Fibroblast of mammary gland (primary cell): ENCODE data around the gene PTPRA.

Source experiments
- DNase-seq: peaks from one replicate; pipeline ENCODE4 v3.0.0-alpha.2; 2010; ENCODE audit warnings: low read depth
- H3K4me3 ChIP-seq: 2 replicates; pipeline ENCODE4 v1.5.1; 2011; ENCODE audit warnings: low read depth, mild to moderate bottlenecking, low read length, moderate library complexity; ENCODE audit not compliant: control insufficient read depth
- TF ChIP-seq, protein P1 (sequence below): conservative IDR thresholded peaks from 2 replicates; pipeline ENCODE4 v1.5.1; 2011; ENCODE audit warnings: low read depth, low read length, inconsistent platforms; ENCODE audit not compliant: control insufficient read depth, insufficient read depth

PTPRA gene

DNA sequence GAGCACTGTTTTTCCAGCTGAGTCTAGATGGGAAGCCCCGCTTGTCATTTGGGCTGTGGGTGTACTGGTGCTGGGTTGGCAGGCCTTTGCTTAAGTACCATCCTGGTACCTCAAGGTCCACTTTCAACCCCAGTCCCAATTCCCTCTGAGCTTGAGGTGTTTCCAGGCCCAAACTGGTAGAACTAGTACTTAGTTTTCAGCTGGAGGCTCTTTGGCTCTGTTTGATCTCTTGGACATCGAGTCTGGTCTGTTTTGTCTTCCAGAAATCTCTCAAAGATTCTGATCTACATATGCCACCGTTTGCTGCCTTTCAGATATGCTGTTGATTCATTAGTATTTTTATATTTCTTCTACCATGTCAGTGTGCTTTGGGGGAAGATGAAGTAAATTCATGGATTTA is 108.4 kb downstream of the PTPRA start:
- no peak overlapping the region for H3K4me3 ChIP-seq
- no peak for DNase-seq
- TF ChIP-seq, protein P1, sequence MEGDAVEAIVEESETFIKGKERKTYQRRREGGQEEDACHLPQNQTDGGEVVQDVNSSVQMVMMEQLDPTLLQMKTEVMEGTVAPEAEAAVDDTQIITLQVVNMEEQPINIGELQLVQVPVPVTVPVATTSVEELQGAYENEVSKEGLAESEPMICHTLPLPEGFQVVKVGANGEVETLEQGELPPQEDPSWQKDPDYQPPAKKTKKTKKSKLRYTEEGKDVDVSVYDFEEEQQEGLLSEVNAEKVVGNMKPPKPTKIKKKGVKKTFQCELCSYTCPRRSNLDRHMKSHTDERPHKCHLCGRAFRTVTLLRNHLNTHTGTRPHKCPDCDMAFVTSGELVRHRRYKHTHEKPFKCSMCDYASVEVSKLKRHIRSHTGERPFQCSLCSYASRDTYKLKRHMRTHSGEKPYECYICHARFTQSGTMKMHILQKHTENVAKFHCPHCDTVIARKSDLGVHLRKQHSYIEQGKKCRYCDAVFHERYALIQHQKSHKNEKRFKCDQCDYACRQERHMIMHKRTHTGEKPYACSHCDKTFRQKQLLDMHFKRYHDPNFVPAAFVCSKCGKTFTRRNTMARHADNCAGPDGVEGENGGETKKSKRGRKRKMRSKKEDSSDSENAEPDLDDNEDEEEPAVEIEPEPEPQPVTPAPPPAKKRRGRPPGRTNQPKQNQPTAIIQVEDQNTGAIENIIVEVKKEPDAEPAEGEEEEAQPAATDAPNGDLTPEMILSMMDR = no peak

DNA sequence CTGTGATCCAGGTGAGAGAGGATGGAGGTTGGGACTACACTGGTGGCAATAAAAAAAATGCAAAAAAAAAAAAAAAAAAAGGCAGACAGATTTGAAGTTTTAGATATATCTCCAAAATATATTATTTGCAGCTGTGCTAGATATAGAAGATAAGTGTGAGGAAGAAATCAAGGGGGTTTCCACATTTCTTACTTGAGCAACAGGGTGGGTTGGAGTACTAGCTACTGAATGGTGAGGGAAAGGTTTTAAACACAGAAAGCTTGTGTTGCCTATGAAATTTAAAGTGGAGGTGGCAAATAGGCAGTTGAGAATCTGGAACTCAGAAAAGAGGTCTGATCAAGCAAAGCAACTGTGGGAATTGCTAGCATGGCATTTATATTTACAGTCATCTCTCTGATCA is 110.2 kb downstream of the PTPRA start:
- no peak overlapping the region for H3K4me3 ChIP-seq
- TF ChIP-seq, protein P1 = no peak
- DNase-seq = no peak

DNA sequence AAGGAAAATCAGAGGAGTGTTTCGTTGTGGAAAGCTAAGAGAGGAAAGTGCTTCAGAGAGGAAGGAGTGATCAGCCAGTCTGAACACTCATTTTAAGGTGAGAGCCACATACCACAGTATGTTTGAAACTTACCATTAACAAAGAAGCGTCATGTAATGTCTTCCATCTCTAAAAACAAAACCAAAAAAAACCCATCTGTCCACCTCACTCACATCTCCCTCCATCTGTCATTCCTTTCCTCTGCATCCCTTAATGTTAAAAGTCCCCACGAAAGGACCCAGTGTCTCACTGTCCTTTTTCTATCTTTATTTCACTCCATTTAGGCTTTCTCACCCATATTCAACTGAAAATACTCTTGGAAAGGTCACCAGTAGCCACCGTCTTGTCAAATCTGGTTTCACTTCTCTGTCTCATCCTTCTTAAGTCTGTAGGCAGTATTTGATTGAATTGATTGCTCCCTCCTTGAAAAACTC is 110.8 kb downstream of the PTPRA start:
- no peak overlapping the region for H3K4me3 ChIP-seq
- TF ChIP-seq, protein P1 = no peak
- no peak for DNase-seq

- H3K4me3 ChIP-seq = no peak overlapping the region
- TF ChIP-seq, protein P1 = no peak
- DNase-seq = peak; percentile 88
These were observed 111.8 kb downstream of the PTPRA start for GRCh38 chr20:2984956-2985661.

GRCh38 chr20:2986466-2986865 is 113.2 kb downstream of the PTPRA start:
- TF ChIP-seq, protein P1 = no peak
- peak; percentile 85 for DNase-seq
- no peak overlapping the region for H3K4me3 ChIP-seq

DNA sequence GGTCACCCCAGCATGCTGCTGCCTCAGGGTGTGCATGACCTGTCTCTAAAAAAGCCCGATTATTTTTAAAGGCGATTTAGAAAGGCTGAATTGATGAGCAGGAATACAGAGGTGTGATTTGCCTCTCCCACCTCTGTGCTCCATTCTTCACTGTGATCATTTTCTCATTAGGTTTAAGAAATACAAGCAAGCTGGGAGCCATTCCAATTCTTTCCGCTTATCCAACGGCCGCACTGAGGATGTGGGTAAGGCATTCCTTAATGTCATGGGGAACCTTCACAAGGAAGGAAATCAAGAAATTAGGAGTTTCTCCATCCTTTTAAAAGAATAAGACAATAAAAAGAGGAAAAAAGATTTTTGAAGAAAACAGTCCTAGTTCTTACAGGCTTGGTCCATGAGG is 114.6 kb downstream of the PTPRA start:
- TF ChIP-seq, protein P1 = no peak
- H3K4me3 ChIP-seq = no peak overlapping the region
- DNase-seq = no peak
